GM18499 (cell line): ENCODE results near the gene GPR135.
"Not testable (repeated sequence)": the region's sequence is repeated elsewhere in the genome, so short reads cannot be mapped to it uniquely, and the experiment has no call there.

ENCODE experiments used
- ATAC-seq: cut with Tn5 transposase; IDR thresholded peaks from one replicate; pipeline ENCODE4 v1.9.1; 2021; ENCODE audit warnings: moderate number of reproducible peaks; ENCODE audit not compliant: insufficient read depth, unreplicated experiment

GPR135 gene

DNA sequence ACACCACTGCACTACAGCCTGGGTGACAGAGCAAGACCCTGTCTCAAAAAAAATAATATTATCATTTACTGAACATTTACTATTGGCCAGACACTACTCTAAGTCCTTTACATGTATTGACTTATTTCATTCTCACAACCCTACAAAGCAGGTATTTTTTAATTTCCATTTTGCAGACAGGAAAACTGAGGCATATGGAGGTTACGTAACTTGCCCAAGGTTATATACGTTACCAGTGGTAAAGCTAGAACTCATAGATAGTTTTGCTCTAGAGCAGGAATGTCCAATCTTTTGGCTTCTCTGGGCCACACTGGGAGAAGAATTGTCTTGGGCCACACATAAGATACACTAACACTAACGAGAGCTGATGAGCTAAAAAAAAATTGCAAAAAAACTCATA, 13.4 kb upstream of the GPR135 start:
- no peak for ATAC-seq

DNA sequence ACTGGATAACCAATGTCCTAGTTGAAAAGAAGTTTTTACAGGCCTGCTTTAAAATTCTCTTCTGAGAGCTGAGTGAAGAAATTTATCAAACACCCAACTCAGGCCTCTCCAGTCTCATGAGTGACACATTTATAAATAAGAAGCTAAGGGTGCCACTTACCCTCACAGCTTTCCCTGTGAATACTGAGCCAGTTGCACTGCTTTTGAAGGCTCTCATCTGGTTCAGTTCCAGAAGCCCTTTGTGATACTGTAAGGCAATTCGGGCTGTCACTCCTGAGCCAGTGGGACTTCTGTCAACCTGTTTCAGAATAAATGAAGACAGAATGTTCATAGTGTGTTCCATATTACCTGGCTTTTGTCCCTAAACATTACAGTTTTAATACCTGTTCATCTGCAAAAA, 10.5 kb upstream of the GPR135 start:
- no peak for ATAC-seq

DNA sequence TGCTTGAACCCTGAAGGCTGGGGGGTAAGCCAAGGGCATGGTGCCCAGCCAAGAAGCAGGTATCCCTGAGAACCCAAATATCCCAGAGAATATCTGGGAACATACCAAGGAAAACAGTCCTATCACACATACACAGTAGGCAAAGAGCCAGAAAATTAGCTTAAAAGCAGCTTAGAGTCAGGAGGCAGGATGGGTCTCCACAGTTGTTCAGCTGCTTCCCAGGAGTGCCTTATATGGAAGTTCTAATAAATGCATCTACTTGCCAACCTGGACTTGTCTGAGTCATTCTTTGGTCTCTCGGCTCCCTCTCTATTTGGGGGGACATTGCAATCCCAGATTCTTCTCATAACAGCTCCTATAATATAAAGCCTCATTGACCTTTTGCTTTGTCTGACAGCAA, 9.0 kb upstream of the GPR135 start:
- ATAC-seq = no peak

DNA sequence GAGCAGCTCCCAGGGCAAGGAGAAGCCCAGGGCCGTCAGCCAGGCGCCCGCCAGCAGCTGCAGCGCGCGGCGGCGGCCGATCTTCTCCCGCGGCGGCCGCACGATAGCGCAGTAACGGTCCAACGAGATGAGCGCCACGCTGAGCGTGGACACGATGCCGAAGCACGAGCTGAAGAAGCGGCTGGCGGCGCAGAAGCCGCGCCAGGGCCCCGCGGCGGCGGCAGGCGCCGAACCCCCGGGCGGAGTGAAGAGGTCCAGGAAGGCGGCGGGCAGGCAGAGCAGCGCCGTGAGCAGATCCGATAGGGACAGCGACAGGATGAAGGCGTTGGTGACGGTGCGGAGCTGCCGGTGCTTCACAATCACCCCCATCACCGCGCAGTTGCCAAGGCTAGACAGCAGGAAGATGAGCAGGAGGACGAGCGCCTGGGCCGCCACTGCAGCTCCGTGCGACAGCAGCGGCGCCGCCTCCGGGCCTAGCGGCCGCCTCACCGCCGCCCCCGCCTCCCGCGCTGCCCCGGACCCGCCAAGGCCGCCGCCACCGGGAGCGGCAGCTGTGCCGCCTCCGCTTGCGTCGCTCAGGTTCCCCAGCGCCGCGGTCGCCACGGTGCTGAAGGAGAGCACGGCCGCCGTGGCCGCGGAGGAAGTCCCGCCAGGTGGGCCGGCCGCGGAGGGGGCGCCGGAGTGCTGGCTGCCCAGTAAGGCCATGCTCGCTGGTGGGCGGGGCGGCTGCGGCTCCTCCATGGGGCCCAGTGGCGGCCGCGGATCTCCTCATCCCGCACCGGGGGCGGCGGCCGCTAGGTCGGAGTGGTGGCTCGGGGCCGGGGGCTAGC, 479 bp downstream of the GPR135 start:
- no peak for ATAC-seq

DNA sequence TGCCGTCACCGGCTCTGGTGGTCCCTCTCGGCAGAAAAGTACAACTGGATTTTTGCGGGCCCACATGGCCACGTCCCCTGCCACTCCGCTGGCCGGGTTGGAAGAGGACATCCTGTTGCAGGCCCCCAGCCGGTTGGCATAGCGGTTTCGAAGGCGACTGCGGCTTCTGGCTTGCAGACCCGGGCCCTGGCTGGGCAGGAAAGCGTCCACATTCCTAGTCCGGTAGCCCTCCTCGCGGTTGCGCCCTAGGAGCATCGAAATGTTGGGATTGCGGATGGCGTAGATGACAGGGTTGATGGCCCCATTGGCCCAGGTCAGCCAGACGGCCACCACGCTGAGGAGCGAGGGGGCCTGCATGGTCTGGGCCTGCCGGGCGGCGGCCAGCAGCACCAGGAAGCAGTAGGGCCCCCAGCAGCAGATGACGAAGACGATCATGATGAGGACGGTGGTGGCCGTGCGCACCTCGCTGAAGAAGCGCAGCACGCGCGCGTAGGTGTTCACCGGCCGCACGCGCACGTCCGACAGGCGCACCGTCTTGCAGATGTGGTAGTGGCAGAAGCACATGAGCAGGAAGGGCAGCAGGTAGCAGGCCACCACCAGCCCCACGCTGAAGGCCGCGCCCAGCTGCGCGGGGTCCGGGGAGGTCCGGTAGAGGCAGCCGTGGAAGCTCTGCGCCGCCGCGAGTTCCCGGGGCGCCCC, 1.2 kb downstream of the GPR135 start:
- no peak for ATAC-seq

DNA sequence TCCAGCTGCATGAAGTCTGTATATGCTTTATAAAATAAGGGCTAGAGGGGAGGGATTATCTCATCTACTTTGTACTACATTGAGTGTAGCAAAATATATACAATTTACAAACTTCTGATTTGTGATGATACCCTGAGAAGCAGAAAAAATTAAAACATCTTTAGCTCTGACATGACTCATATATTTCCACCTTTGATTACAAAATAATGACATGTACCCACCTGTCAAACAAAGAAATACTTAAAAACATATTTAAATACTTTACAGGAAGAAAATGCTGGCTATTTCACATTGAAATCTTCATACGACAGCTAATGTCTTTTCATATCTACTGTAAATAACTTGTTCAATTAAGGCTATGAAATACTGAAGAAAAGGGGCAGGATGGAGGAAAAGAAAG, 3.3 kb downstream of the GPR135 start:
- ATAC-seq = no peak

DNA sequence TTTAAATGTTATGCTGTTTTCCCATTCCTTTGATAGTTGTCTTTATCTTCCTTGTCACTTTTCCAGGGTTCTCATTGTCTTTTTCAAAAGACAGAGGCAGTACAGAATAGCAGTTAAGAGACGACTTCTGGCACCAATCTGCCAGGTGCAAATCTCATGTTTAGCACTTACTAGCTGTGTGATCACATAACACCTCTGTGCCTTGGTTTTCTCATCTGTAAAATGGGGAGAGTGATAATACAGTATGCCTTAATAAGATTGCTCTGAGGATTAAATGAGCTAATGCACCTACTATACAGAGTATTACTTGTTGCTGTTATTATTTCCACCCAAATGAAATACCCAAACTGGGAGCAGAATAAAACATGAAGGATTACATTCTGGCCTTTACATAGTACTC, 4.8 kb downstream of the GPR135 start:
- ATAC-seq = no peak

DNA sequence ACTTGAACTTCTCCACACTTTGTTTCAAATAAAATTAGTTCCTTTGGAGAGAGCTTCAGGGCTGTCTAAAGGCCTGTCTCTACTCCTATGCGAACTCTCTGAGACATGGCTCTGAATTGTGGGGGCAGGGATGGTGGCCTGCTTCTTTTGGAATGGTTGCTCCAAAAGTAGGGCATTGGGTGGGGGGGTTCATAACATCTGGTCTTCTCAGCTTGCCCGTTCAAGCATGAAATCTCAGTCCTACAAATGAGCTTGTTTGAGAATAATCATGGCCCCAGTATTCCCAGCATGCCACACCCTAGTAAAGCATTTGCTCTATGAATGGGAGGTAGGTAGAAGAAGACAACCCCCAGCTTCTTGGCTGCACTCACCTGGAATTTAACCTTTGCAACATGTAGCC, 6.7 kb downstream of the GPR135 start:
- no peak for ATAC-seq

DNA sequence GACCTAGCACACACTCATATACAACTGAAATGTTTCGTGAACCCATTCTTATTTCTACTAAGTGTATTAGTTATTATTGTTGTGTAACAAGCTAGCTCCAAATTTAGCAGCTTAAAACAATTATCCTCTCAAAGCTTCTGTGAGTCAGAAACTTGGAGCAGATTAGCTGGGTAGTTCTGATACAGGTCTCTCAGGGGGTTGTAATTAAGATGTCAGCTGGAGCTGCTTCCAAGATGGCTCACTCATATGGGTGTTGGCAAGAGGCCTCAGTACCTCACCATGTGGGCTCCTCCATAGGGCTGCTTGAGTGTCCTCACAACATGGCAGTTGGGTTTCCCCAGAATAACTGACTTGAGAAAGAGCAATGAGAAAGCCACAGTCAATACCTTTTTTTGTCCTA, 9.8 kb downstream of the GPR135 start:
- no peak for ATAC-seq

DNA sequence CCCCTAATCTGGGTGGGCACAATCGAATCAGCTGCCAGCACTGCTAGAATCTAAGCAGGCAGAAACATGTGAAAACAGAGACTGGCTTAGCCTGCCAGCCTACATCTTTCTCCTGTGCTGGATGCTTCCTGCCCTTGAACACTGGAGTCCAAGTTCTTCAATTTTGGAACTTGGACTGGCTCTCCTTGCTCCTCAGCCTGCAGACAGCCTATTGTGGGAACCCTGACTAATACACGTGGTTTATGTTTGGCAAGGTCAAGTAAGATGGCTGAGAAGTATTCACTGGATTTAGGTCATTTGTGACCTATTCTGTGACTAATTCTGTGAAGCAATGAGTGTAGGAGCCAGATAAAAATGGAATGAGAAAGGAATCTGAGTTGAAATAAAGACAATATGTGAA, 11.0 kb downstream of the GPR135 start:
- no peak for ATAC-seq

DNA sequence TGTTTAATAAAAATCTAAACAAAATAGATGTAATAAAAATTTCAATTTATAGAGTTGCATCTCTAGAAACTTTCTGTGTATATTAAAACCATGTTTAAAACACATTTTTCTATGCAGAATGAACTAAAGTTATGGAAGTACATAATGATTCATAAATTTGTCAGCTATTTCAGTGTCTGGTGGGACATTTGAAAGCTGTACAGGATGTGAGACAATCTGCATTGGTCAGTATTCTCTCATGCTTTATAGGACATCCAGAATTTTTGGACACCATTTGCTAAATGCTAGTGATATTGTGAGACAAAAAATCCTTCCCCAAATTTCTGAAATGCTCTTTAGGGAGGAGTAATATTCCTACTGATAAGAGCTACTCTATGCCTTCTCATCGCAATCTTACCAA, 13.3 kb downstream of the GPR135 start:
- ATAC-seq = no peak

DNA sequence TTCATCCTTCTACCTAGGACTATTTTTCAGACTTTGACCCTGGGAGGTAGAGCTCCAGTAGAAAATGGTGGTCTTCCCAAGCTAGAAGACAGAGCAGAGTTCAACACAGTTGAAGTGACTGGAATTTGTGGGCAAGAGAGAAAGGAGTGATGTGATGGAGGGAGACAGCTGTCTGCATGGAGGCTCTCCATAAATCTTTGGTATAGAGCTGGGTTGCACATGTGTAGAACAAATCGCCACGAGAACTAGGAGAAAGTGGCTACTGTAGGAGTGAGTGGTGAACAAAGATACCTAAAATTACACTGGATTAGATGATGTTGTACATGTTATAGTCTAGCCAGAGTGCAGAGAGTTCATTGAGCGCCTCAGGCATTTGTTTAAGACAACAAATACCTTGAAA, 14.5 kb downstream of the GPR135 start:
- no peak for ATAC-seq

DNA sequence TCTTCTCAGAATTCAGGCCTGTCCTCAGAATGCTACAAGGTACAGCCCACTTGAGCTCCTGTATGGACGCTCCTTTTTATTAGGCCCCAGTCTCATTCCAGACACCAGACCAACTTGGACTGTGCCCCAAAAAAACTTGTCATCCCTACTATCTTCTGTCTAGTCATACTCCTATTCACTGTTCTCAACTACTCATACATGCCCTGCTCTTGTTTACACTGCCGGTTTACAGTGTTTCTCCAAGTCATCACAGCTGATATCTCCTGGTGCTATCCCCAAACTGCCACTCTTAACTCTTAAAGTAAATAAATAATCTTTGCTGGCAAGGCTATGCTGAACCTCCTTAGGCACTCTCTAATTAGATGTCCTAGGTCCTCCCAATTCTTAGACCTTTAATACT, 16.5 kb downstream of the GPR135 start:
- ATAC-seq = not testable (repeated sequence)

DNA sequence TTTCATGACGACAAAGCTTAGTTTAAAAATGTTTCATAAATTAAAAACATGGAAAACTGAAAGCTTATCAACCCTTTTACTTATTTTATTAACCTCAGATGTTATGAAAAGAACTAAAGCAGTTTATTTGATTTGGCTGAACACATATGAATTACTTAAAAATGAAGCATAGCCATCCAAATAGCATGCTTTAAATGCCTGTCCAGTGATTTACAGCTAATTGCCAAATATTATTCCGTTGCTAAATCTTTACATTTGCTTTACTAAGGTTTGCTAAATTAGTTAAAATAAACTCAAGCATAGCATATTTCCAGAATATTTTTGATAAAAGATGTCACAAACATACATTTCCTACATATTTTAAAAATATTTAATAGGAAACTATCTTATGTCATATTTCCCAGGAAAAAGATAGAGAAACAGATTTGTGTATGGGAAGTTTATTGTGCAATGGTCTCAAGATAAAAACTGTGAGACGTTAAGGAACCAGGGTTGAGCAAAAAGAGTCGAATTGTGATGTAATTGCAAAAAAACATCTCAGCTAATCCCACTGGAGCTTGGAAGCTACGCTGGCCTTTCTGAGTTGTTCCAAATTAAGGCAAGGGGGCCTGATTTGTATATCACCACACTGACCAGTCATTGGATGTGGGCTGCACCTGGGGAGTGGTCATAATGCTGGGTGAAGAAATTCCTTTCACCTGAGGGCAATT, 25.8 kb downstream of the GPR135 start:
- ATAC-seq = no peak

DNA sequence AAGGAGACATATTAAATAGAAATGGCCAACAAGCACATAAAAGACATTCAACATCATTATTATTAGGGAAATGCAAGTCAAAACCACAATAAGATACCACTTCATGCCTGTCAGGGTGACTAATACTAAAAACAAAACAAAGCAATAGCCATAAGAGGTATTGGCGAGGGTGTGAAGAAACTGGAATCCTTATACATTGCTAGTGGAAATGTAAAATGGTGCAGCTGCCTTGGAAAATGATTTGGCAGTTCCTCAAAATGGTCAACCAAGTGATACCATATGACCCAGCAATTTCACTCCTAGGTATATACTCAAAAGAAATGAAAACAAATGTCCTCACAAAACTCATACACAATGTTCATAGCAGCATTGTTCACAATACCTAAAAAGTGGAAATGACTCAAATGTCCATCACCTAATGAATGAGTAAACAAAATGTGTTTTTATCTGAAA, 27.0 kb downstream of the GPR135 start:
- ATAC-seq = no peak

DNA sequence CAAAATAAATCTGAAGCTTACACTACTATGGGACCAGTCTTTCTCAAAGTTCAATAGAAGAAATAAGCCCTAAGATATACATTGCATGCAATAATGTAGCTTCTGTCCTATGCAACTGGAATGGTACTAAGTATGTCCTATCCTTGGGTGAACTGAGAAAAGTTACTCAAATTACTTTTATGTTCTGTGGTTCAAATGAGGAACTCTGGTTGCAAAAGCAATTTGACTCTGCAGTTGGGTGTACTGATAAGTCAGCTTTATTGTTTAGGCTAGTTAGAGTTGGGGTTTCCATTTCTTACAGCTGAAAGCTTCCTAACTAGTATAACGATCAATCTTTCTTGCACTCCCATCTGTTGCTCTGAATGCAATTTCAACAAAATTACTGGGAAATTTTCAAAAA, 29.2 kb downstream of the GPR135 start:
- ATAC-seq = no peak

DNA sequence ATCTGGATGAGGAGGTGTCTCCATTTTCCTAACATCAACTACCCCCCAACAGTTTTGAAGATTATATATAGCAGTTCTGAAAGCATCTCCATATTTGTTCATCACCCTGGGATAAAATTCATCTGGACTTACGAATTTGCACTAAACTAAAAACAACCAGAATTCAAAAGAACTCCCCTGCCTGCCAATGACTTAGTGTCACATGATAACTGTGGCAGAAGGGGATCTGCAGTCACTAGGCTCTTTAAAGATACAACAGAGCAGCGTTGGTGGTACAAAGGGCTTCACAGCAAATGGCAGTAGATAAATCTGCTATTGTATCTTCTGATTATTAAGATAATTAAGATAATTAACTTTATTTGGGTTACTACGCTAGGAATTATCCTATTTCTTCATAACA, 30.1 kb downstream of the GPR135 start:
- ATAC-seq = no peak

DNA sequence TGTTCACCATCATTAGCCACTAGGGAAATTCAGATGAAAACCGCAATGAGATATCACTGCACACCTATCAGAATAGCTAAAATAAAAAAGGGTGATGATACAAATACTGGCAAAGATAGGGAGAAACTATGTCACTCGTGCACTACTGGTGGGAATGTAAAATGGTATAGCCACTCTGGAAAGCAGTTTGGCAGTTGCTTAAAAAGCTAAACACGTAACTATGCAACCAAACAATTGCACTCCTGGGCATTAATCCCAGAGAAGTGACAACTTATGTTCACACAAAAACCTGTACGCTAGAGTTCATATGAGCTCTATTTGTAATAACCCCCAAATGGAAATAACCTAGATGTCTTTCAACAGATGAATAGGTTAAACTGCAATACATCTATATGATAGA, 35.4 kb downstream of the GPR135 start:
- ATAC-seq = no peak

DNA sequence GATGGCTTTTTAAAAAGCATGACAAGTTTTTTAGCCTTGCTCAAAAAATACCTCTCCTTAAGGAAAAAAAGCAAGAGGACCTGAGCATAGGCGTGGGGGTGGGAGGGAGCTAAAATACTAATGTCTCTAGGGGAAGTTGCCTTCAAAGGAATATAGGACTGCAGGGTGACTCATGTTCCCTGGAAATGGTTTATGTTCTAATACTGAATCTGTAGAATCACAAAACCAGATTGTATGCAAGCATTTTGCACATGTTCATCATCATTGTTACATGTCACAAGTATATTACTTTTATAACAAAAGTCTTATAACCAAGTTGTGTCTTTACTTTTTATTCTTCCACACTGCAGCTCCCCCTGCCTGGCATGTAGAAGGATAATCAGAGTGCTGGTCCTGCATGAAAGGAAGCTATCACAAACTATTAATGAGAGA, 36.6 kb downstream of the GPR135 start:
- ATAC-seq = no peak

DNA sequence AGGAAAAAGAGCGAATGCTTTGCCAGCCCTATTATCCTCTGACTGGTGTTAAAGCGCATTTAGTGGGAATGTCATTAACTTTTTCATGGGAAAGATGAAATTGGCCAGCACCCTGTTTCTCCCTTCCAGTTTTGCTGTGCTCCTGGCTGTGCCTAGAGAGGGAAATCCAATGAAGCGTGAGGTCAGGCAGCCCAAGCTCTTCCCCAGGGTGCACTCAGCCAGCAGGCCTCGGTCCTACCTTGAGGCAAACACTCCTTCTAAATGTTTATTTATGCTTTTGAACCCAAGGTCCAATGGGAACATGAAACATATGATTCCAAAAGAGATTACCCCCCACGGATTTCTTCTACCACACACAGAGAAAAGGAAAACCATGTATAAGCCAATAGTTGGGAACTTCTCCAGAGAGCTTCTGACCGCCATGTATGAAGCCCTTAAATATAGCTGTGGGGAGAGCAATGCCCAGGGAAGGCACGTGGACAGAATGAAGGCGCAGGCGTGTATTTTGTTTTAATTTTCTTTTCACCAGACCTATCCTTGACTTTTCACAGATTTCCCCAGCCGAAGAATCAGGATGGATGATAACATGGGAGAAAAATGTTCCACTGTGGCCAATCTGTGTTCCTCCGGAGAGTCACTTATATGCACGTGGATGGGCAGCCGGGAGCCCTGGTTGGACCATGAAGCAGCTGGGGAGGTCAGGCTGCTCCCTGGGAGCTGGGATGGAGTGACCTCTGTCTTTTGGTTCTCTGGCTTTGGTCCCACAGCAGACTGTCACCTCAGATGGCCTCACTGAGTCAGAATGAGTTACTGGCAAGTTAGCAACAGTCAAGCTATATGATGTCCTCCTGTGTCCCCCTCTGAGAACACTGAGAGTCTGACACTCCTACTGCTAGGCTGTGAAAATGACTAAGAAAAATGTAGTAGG, 37.3 kb downstream of the GPR135 start:
- no peak for ATAC-seq
